ENCODE measurements around the gene IMMP2L. TPM values are rescaled to one million over a fixed set of nuclear protein-coding genes. Genes with fewer than 3 reads are reported as not detected.

Gene IMMP2L
- total RNA-seq, 2 experiments from 2014 or later = 17.4 to 30.2 TPM

GRCh38 chr7:111485701-111486380 is 76.5 kb downstream of the IMMP2L start:
- DNase-seq = no peak
- intact Hi-C loops (cut with micrococcal nuclease) = loop anchor here (5.0 to 10.0 kb wide), 3 partner anchors 394 to 891 kb away; partner anchors contain the start of gene LRRN3
- CTCF ChIA-PET = no interaction called here
- H3K36me3 Mint-ChIP-seq (ENCODE audit: low read depth) = peaks cover 6% of the 10 kb centered on the region
- H3K27me3 Mint-ChIP-seq = no peaks in the 10 kb centered on the region
- H3K4me3 Mint-ChIP-seq = no peak overlapping the region
- POLR2A ChIA-PET = no interaction called here
- H3K9me3 Mint-ChIP-seq = no peaks in the 10 kb centered on the region
- no peak for ATAC-seq
- H3K4me1 Mint-ChIP-seq (ENCODE audit: low read depth) = no peaks in the 10 kb centered on the region
- TF ChIP-seq CTCF (IDR thresholded peaks at IDR 0.05) = no peak
- H3K27ac Mint-ChIP-seq = no peak overlapping the region

- Mint-ChIP-seq H3K9me3 (no peaks in the 10 kb centered on the region), H3K27me3 (no peaks in the 10 kb centered on the region), H3K4me3 (no peak overlapping the region), H3K4me1 (ENCODE audit: low read depth) (no peaks in the 10 kb centered on the region), H3K27ac (no peak overlapping the region), H3K36me3 (ENCODE audit: low read depth) (peaks cover 11% of the 10 kb centered on the region)
- intact Hi-C loops (cut with micrococcal nuclease) = loop anchor here (10.0 kb wide), 2 partner anchors 468 to 888 kb away; no protein-coding TSS in a partner anchor
- ChIA-PET CTCF (no interaction called here), POLR2A (no interaction called here)
- no peak for TF ChIP-seq CTCF (IDR thresholded peaks at IDR 0.05)
- ATAC-seq (no peak), DNase-seq (no peak)
Measured at GRCh38 chr7:111483078-111483477, 79.2 kb downstream of the IMMP2L start.

GRCh38 chr7:111477462-111478225 is 84.6 kb downstream of the IMMP2L start:
- Mint-ChIP-seq H3K4me1 (ENCODE audit: low read depth) (no peaks in the 10 kb centered on the region), H3K4me3 (no peak overlapping the region), H3K27me3 (no peaks in the 10 kb centered on the region), H3K36me3 (ENCODE audit: low read depth) (peaks cover 26% of the 10 kb centered on the region), H3K27ac (no peak overlapping the region), H3K9me3 (no peaks in the 10 kb centered on the region)
- TF ChIP-seq CTCF (IDR thresholded peaks at IDR 0.05) = no peak
- DNase-seq = no peak
- ATAC-seq = no peak
- intact Hi-C loops (cut with micrococcal nuclease) = no loop called here
- CTCF ChIA-PET = no interaction called here
- POLR2A ChIA-PET = no interaction called here

DNA sequence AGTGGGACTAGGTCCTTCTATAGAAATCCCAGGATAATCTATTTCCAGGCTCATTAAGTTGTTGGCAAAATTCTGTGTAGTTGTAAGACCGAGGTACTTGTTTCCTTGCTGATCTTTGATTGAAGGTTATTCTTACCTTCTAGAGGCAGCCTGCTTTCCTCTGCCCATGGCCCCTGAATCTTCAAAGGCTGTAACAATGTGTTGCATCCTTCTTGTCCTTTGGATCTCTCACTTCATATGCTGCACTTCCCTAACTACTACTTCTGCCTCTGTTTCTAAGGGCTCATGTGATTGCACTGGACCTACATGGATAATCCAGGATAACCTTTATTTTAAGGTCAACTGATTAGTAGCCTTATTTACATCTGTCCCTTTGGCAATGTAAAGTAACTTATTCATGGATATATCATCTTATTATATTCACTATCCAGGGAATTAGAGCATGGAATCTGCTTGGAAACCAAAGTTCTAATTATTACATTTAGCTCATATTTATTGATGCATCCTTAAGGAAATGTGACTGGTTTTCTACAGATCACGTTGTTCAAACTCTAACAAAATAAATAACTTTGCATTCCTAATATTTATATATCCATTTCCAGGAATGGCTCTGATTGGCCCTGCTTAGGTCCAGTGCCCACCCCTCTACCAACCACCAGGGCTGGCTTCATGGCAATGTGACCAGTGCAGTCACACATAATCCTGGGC is 85.6 kb downstream of the IMMP2L start:
- no peak for DNase-seq
- ChIA-PET CTCF (no interaction called here), POLR2A (no interaction called here)
- intact Hi-C loops (cut with micrococcal nuclease) = no loop called here
- TF ChIP-seq CTCF (IDR thresholded peaks at IDR 0.05) = no peak
- Mint-ChIP-seq H3K4me3 (no peak overlapping the region), H3K27me3 (no peaks in the 10 kb centered on the region), H3K27ac (no peak overlapping the region), H3K4me1 (ENCODE audit: low read depth) (no peaks in the 10 kb centered on the region), H3K36me3 (ENCODE audit: low read depth) (peaks cover 26% of the 10 kb centered on the region), H3K9me3 (no peaks in the 10 kb centered on the region)
- ATAC-seq = no peak

- H3K27me3 Mint-ChIP-seq = no peaks in the 10 kb centered on the region
- no peak for ATAC-seq
- intact Hi-C loops (cut with micrococcal nuclease) = no loop called here
- CTCF ChIA-PET = no interaction called here
- peaks cover 3% of the 10 kb centered on the region for H3K9me3 Mint-ChIP-seq
- H3K27ac Mint-ChIP-seq = no peak overlapping the region
- peaks cover 26% of the 10 kb centered on the region for H3K36me3 Mint-ChIP-seq (ENCODE audit: low read depth)
- POLR2A ChIA-PET = no interaction called here
- no peak overlapping the region for H3K4me3 Mint-ChIP-seq
- no peak for DNase-seq
- no peak for TF ChIP-seq CTCF (IDR thresholded peaks at IDR 0.05)
- no peaks in the 10 kb centered on the region for H3K4me1 Mint-ChIP-seq (ENCODE audit: low read depth)
Measured at GRCh38 chr7:111475959-111476358, 86.3 kb downstream of the IMMP2L start.

Data from activated CD8-positive, alpha-beta T cell treated with anti-CD3 and anti-CD28 coated beads for 36 hours (primary cell).